ENCODE results near the gene DLGAP1.

The DLGAP1 gene

GRCh38 chr18:4143585-4143984 lies 311.5 kb downstream of the DLGAP1 start:
- no peak for DNase-seq

DNA sequence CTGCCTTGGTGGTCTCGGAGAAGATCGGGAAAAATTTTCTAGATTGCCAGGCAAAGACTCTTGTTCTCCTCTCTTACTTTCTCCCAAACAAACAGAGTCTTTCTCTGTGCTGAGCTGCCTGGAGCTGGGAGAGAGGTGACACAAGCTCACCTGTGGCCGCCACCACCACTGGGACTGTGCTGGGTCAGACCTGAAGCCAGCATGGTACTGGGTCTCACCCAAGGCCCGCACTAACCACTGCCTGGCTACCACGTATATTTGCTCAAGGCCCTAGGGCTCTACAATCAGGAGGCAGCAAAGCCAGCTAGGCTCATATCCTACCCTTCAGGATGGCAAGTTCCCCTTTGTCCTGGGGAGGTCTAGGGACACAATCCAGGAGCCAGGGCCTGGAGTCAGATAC lies 312.2 kb downstream of the DLGAP1 start:
- DNase-seq, result no peak

- no peak for DNase-seq
Observed at GRCh38 chr18:4134700-4135099, 320.4 kb downstream of the DLGAP1 start.

GRCh38 chr18:4130734-4131719 lies 324.1 kb downstream of the DLGAP1 start:
- DNase-seq, result no peak

GRCh38 chr18:4126939-4127338 lies 328.2 kb downstream of the DLGAP1 start:
- DNase-seq, result no peak

DNA sequence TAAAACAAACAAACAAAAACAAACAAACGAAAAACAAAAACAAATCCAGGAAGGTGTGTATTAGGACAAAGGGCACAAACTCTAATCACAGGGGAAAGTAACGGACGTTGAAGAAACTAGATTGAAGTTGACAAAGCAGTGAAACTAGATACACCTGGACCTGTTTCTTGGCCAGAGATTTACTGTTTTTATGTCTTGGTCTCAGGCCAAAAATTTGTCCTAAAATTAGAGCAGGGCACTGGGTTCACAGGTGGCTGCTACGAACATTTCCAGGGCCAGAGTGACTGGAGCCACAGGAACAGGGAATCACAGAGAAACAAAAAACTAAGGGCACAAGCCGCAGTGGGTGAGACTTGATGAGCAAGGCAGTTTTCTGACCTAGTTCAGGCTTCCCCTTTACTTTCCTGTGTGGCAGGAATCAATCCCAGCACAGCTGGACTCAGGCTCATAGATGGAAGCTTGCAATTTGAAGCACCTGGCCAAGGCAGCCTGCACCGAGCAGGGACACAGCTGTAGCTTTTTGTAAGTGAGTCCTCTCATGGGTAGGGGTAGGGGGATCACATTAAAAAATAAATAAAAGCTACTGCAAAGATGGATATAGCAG lies 329.4 kb downstream of the DLGAP1 start:
- no peak for DNase-seq

GRCh38 chr18:4125224-4125623 lies 329.9 kb downstream of the DLGAP1 start:
- DNase-seq, result no peak

DNA sequence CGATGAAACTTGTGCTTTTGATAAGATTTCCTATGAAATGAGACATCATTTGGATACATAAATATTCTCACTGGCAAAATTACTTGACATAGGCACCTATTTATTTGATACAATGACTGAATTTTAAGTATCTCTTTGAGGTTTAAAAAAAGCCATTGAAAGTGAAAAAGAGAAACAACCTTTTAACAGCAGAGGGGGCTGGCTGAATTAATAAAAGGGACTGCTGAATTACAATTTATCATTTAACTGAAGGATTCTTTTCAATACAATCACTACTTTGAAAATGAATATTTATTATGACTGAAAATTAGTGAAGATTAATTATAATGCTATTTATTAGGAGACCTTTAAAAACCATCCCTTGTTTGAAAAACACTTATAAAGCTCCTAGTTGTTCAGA lies 335.3 kb downstream of the DLGAP1 start:
- no peak for DNase-seq

GRCh38 chr18:4119127-4119648 lies 335.9 kb downstream of the DLGAP1 start:
- no peak for DNase-seq

DNA sequence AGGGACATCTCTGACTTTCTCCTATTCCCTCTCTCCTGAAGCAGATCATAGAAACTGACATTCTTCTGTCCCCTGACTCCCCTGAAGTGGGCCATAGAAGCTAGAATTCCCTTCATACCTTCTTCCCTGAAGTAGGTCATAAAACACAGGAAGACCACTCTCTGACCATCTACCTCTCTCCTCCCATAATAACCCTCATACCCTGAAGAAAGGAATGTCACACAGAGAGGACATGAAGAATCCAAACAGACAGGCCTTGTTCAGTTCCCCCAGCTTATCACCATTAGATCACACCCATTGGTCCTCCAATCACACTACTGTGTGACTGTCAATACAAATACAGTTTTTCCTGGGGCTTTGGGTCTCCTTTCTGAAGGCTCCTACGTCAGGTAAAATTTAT lies 347.1 kb downstream of the DLGAP1 start:
- DNase-seq, result no peak

GRCh38 chr18:4107049-4107467 lies 348.0 kb downstream of the DLGAP1 start:
- DNase-seq, result no peak

DNA sequence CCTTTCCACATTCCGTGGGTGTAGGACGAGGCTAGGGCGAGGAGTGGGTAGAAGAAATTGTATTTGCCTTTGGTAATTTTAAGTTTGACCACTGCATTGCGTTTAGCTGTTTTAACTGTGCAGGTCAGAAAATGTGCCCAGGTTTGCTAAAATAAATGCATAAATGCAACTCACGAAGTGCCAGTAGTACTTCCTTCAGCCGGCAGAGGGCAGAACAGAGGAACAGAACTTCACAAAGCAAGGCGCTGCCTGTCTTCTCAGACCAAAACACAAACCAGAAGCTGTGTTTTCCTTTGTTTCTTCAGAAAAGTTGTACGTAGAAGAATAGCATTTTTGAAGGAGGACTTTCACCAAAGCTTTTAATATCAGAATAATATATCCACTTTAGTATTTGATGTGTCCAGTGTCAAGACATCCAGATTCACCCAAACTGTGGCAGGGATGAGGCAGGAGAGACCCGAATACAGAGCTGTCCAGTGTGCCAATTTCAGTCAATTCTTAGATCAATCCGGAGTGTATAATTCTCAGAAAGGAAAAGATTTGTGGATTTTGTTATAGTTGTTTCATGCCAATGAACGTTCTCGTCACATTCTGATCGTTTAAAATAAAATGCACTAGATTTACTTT lies 348.6 kb downstream of the DLGAP1 start:
- no peak for DNase-seq

- no peak for DNase-seq
Observed at GRCh38 chr18:4102901-4103300, 352.2 kb downstream of the DLGAP1 start.

- DNase-seq, result no peak
Observed at GRCh38 chr18:4101009-4101408, 354.1 kb downstream of the DLGAP1 start.

- DNase-seq, result no peak
Observed at GRCh38 chr18:4096486-4096885, 358.6 kb downstream of the DLGAP1 start.

GRCh38 chr18:4093676-4094075 lies 361.4 kb downstream of the DLGAP1 start:
- DNase-seq, result no peak

DNA sequence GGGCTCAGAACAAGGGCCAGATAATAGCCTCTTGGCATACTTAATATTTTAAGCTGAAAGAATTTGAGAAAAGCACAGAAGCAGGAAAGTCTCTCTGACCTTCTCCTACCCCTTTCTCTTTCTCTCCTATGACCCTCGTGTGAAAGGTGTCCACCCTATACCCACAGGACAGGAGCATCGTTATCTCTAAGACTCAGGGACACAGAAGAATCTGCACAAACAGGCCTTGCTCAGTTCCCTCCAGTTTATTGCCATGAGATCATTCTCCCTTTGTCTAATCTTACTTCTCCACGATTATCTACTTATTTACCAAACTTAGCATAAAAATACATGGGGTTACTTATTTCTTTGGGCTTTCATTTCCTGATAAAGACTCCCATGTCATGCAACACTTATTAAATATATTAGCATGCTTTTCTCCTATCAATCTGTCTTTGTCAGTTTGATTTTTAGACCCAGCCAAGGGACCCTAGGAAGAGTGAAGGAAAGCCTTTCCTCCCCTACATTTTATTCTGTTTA lies 370.7 kb downstream of the DLGAP1 start:
- no peak for DNase-seq

- DNase-seq, result no peak
Observed at GRCh38 chr18:4078246-4078645, 376.9 kb downstream of the DLGAP1 start.

DNA sequence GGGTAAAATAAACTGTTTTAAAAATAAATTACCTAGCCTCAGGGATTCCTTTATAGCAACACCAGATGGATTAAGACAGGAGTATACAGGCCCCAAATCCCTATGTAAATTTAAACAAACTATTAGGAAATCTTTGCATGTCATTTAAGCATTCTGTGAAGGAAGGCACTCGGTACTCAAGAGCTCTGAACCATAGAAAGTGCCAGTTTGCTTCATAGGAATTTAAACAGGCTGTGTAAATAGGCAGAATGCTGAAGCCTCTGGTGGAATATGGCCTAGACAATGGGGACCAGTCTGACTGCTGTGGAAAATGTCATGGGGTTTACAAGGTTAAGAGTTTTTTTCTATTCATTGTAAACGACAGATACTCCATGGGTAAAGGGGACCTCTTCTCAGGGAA lies 377.4 kb downstream of the DLGAP1 start:
- no peak for DNase-seq

- no peak for DNase-seq
Observed at GRCh38 chr18:4077204-4077603, 377.9 kb downstream of the DLGAP1 start.

GRCh38 chr18:4074647-4075046 lies 380.5 kb downstream of the DLGAP1 start:
- DNase-seq, result no peak

DNA sequence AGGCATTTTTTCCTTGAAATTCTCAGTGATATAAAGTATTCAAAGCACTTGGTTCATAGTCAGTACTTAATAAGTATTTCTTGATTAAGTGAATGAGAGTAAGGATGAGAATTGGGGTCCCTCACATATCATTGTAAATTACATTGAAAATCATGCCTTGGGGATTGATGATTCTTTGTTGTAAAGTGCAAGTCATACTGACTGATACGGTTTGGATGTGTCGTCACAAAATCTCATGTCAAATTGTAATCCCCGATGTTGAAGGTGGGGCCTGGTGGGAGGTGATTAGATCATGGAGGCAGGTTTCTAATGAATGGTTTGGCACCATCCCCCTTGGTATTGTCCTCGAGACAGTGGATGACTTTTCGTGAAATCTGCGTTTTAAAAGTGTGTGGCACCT lies 385.9 kb downstream of the DLGAP1 start:
- no peak for DNase-seq

GRCh38 chr18:4068552-4069158 lies 386.5 kb downstream of the DLGAP1 start:
- DNase-seq, result no peak

Measured in cortex of kidney (tissue), 1 donor.